Measurements from ENCODE around the gene PHF11. TPM values are rescaled to one million over a fixed set of nuclear protein-coding genes. Genes with fewer than 3 reads are reported as not detected.

The PHF11 gene
- total and polyA plus RNA-seq, 4 donors = 40.4 to 76.2 (median 46.3) TPM

DNA sequence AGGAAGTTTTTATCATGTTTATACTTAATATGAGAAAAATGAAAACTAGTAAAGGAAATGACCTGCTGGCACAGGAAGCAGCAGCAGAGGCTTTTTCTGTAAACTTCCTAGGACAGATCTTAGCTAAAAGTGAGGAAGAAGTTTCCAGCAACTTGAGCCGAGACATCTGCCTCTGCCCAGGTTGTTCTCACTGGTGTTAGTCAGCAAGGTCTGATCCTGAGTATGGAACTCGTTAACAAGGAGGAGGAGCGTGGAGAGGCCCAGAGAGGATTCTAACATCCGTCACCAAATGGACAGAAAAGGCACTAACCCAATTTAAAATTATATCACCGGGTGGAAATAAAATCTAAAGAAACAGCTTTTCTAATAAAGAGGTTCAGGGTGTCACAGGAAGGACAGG is 43.6 kb downstream of the PHF11 start:
- Histone ChIP-seq H3K9me3 (ENCODE audit: control insufficient read depth in 4 of 4, insufficient read depth in 3 of 4, low read length in 3 of 4) (no peaks in the 10 kb centered on the region), H3K4me1 (ENCODE audit: control insufficient read depth in 5 of 5, insufficient read depth in 5 of 5, low read length in 5 of 5) (peaks cover 0 to 4% (median 0%) of the 10 kb centered on the region in 5 donors), H3K27me3 (ENCODE audit: control insufficient read depth in 3 of 3, insufficient read depth in 3 of 3, low read length in 2 of 3) (no peaks in the 10 kb centered on the region), H3K4me3 (no peak overlapping the region), H3K27ac (ENCODE audit: low read depth in 1 of 2, low read length in 1 of 2) (peak overlapping the region in 1 of 2 donors; percentile 47), H3K36me3 (ENCODE audit: control insufficient read depth in 4 of 4, insufficient read depth in 4 of 4, low read length in 4 of 4) (peaks cover 8 to 22% (median 16%) of the 10 kb centered on the region in 4 donors), H3K9ac (ENCODE audit: insufficient read depth in 1 of 2, low read length in 2 of 2) (no peak overlapping the region)
- WGBS, 2 donors = 71 to 76% methylated on average over 5 of the region's 5 CpGs
- ATAC-seq (ENCODE audit: insufficient read depth, low FRiP score) (no peak), DNase-seq (no peak)
- TF ChIP-seq CTCF (IDR thresholded peaks at IDR 0.05; ENCODE audit: control extremely low read depth, extremely low read depth) = no peak

DNA sequence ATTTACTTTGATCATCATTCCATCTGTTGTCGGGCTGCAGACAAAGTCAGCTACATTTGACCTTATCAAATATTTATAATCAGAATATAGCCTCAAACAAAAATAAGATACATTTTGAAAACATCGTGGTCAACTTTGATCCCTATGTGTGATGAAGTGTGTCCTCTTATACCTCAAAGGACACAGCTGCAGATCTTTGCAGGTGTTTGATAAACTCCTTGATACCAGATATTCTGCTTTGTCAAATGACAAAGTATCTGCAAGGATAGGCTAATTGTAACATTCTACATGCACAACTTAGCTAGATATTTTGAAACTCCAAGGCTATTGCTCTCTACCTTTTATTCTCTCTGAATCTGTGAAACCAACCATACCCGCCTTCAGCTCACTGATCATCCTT is 44.0 kb downstream of the PHF11 start:
- Histone ChIP-seq H3K4me3 (no peak overlapping the region), H3K27me3 (ENCODE audit: control insufficient read depth in 3 of 3, insufficient read depth in 3 of 3, low read length in 2 of 3) (no peaks in the 10 kb centered on the region), H3K36me3 (ENCODE audit: control insufficient read depth in 4 of 4, insufficient read depth in 4 of 4, low read length in 4 of 4) (peaks cover 8 to 20% (median 16%) of the 10 kb centered on the region in 4 donors), H3K9ac (ENCODE audit: insufficient read depth in 1 of 2, low read length in 2 of 2) (no peak overlapping the region), H3K4me1 (ENCODE audit: control insufficient read depth in 5 of 5, insufficient read depth in 5 of 5, low read length in 5 of 5) (peaks cover 0 to 4% (median 0%) of the 10 kb centered on the region in 5 donors), H3K27ac (ENCODE audit: low read depth in 1 of 2, low read length in 1 of 2) (no peak overlapping the region), H3K9me3 (ENCODE audit: control insufficient read depth in 4 of 4, insufficient read depth in 3 of 4, low read length in 3 of 4) (no peaks in the 10 kb centered on the region)
- WGBS, 2 donors = 63 to 95% methylated on average over 3 of the region's 3 CpGs
- DNase-seq (no peak), ATAC-seq (ENCODE audit: insufficient read depth, low FRiP score) (no peak)
- no peak for TF ChIP-seq CTCF (IDR thresholded peaks at IDR 0.05; ENCODE audit: control extremely low read depth, extremely low read depth)

DNA sequence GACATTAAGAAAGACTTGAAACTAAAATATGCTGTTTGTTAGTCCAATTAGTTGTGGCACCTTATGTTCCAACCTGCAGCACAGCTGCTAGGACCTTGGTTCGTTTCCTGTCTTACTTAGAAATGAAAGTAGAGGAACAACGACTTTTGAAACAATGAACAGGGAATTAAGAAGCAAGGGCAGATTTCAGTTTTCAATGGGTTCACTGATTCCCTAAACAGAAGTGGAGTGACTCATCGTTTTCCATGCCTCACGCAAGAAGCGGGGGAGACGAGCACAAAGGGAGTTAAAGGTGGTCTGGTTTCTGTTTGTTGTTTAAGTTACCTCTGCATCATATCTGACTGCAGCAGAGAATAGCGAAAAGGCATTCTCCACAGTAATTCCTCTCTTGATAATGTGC is 44.8 kb downstream of the PHF11 start:
- no peaks in the 10 kb centered on the region for H3K9me3 ChIP-seq (ENCODE audit: control insufficient read depth in 4 of 4, insufficient read depth in 3 of 4, low read length in 3 of 4)
- DNase-seq = no peak
- no peak overlapping the region for H3K9ac ChIP-seq (ENCODE audit: insufficient read depth in 1 of 2, low read length in 2 of 2)
- 30 to 49% methylated on average over 7 of the region's 7 CpGs for WGBS, 2 donors
- H3K27ac ChIP-seq (ENCODE audit: low read depth in 1 of 2, low read length in 1 of 2) = peak overlapping the region in 1 of 2 donors; percentile 53
- H3K4me1 ChIP-seq (ENCODE audit: control insufficient read depth in 5 of 5, insufficient read depth in 5 of 5, low read length in 5 of 5) = peaks cover 0 to 2% (median 0%) of the 10 kb centered on the region in 5 donors
- no peak overlapping the region for H3K4me3 ChIP-seq
- no peak for TF ChIP-seq CTCF (IDR thresholded peaks at IDR 0.05; ENCODE audit: control extremely low read depth, extremely low read depth)
- H3K36me3 ChIP-seq (ENCODE audit: control insufficient read depth in 4 of 4, insufficient read depth in 4 of 4, low read length in 4 of 4) = peaks cover 9 to 20% (median 16%) of the 10 kb centered on the region in 4 donors
- ATAC-seq (ENCODE audit: insufficient read depth, low FRiP score) = no peak
- no peaks in the 10 kb centered on the region for H3K27me3 ChIP-seq (ENCODE audit: control insufficient read depth in 3 of 3, insufficient read depth in 3 of 3, low read length in 2 of 3)

DNA sequence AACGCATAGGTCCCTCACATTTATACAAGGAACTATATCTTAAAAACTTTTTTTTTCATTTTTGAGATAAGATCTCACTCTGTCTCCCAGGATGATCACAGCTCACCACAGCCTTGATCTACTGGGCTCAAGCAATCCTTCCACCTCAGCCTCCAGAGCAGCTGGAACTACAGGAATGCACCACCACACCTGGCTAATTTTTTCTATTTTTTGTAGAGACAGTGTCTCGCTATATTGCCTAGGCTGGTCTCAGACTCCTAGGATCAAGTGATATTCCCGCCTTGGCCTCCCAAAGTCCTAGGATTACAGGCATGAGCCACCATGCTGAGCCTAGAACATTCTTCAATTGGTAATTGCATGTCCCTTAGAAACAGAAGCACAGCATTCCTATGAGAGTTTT is 47.9 kb downstream of the PHF11 start:
- Histone ChIP-seq H3K27ac (ENCODE audit: low read depth in 1 of 2, low read length in 1 of 2) (no peak overlapping the region), H3K4me1 (ENCODE audit: control insufficient read depth in 5 of 5, insufficient read depth in 5 of 5, low read length in 5 of 5) (no peaks in the 10 kb centered on the region), H3K9ac (ENCODE audit: insufficient read depth in 1 of 2, low read length in 2 of 2) (no peak overlapping the region), H3K36me3 (ENCODE audit: control insufficient read depth in 4 of 4, insufficient read depth in 4 of 4, low read length in 4 of 4) (peaks cover 16 to 24% (median 20%) of the 10 kb centered on the region in 4 donors), H3K4me3 (no peak overlapping the region), H3K27me3 (ENCODE audit: control insufficient read depth in 3 of 3, insufficient read depth in 3 of 3, low read length in 2 of 3) (no peaks in the 10 kb centered on the region), H3K9me3 (ENCODE audit: control insufficient read depth in 4 of 4, insufficient read depth in 3 of 4, low read length in 3 of 4) (no peaks in the 10 kb centered on the region)
- WGBS, 2 donors = 96 to 98% methylated on average over 3 of the region's 3 CpGs
- TF ChIP-seq CTCF (IDR thresholded peaks at IDR 0.05; ENCODE audit: control extremely low read depth, extremely low read depth) = no peak
- ATAC-seq (ENCODE audit: insufficient read depth, low FRiP score) (no peak), DNase-seq (no peak)
